Liver (tissue), 3 donors: Measurements from ENCODE around the gene STK17B.

Experiments used
- CTCF ChIP-seq: fragments of 150-350 bp; IDR thresholded peaks from 2 replicates; pipeline ENCODE4 v1.5.1; 2017; ENCODE audit warnings: improper control_type of control experiment, low read depth, low read length; ENCODE audit not compliant: missing input control
- JUND ChIP-seq, 2 donors: IDR thresholded peaks; 2 replicates each; pipeline ENCODE4 v1.6.1; 2016; ENCODE audit warnings: antibody characterized with exemption in 2 of 2
- MAX ChIP-seq: IDR thresholded peaks from 2 replicates; pipeline ENCODE4 v1.6.1; 2016; ENCODE audit warnings: antibody characterized with exemption
- NR2F2 ChIP-seq: IDR thresholded peaks from 2 replicates; pipeline ENCODE4 v1.6.1; 2016; ENCODE audit warnings: antibody characterized with exemption
- SP1 ChIP-seq: IDR thresholded peaks from 2 replicates; pipeline ENCODE4 v1.6.1; 2018; ENCODE audit warnings: antibody characterized with exemption, mild to moderate bottlenecking
- TAF1 ChIP-seq: conservative IDR thresholded peaks from 2 replicates; pipeline ENCODE4 v1.6.1; 2016; ENCODE audit warnings: antibody characterized with exemption, mild to moderate bottlenecking
- ZBTB33 ChIP-seq: IDR thresholded peaks from 2 replicates; pipeline ENCODE4 v1.6.1; 2016; ENCODE audit warnings: antibody characterized with exemption
- donor health status: healthy.
- donor health status: healthy.

- TF ChIP-seq CTCF, result no peak
- TF ChIP-seq ZBTB33, result no peak
- no peak for TF ChIP-seq JUND (IDR thresholded peaks at IDR 0.05)
- TF ChIP-seq SP1, result no peak
- no peak for TF ChIP-seq TAF1
- TF ChIP-seq MAX, result no peak
- TF ChIP-seq NR2F2, result no peak
Observed at GRCh38 chr2:196184921-196185320, 13.5 kb upstream of the STK17B start.
